BE2C (cell line): ENCODE measurements around the gene AGPAT4.
A peak's percentile ranks its signal among the peaks of the same experiment; 100 is the strongest.

Experiments used
- DNase-seq: peaks from one replicate; pipeline ENCODE4 v3.0.0-alpha.2; 2020
- H3K27me3 ChIP-seq: fragments of 250-450 bp; sonication (Bioruptor Pico); 2 replicates; pipeline ENCODE4 v1.5.1; 2020; ENCODE audit warnings: mild to moderate bottlenecking
- H3K36me3 ChIP-seq: fragments of 250-450 bp; sonication (Bioruptor Pico); 2 replicates; pipeline ENCODE4 v1.5.1; 2020; ENCODE audit warnings: mild to moderate bottlenecking
- H3K4me1 ChIP-seq: fragments of 250-450 bp; sonication (Bioruptor Pico); 2 replicates; pipeline ENCODE4 v1.5.1; 2020
- H3K4me3 ChIP-seq: 2 replicates; pipeline ENCODE4 v1.5.1; 2011; ENCODE audit warnings: low read depth, low read length
- H3K9me3 ChIP-seq: fragments of 250-450 bp; sonication (Bioruptor Pico); 2 replicates; pipeline ENCODE4 v1.5.1; 2020
- CTCF ChIP-seq: IDR thresholded peaks from 2 replicates; pipeline ENCODE4 v1.5.1; 2012; ENCODE audit warnings: mild to moderate bottlenecking, low read depth, low read length

AGPAT4 gene

GRCh38 chr6:161211380-161212035, 62.4 kb downstream of the AGPAT4 start:
- no peaks in the 10 kb centered on the region; the same call in 1 of the 2 replicates for H3K9me3 ChIP-seq
- no peak for DNase-seq
- H3K27me3 ChIP-seq = no peaks in the 10 kb centered on the region
- H3K4me3 ChIP-seq = no peak overlapping the region
- no peak for TF ChIP-seq CTCF
- H3K4me1 ChIP-seq = no peaks in the 10 kb centered on the region
- no peaks in the 10 kb centered on the region for H3K36me3 ChIP-seq

GRCh38 chr6:161210857-161211256, 63.0 kb downstream of the AGPAT4 start:
- Histone ChIP-seq H3K4me1 (no peaks in the 10 kb centered on the region), H3K4me3 (no peak overlapping the region), H3K36me3 (no peaks in the 10 kb centered on the region), H3K27me3 (no peaks in the 10 kb centered on the region), H3K9me3 (no peaks in the 10 kb centered on the region; the same call in 1 of the 2 replicates)
- no peak for TF ChIP-seq CTCF
- DNase-seq = no peak

GRCh38 chr6:161207200-161207599, 66.7 kb downstream of the AGPAT4 start:
- Histone ChIP-seq H3K27me3 (no peaks in the 10 kb centered on the region), H3K9me3 (no peaks in the 10 kb centered on the region), H3K4me3 (no peak overlapping the region), H3K4me1 (no peaks in the 10 kb centered on the region), H3K36me3 (no peaks in the 10 kb centered on the region)
- no peak for DNase-seq
- no peak for TF ChIP-seq CTCF

GRCh38 chr6:161204866-161205557, 68.8 kb downstream of the AGPAT4 start:
- no peak for TF ChIP-seq CTCF
- no peak for DNase-seq
- Histone ChIP-seq H3K4me3 (no peak overlapping the region), H3K36me3 (no peaks in the 10 kb centered on the region), H3K27me3 (no peaks in the 10 kb centered on the region), H3K4me1 (peaks cover 3% of the 10 kb centered on the region; the same call in 1 of the 2 replicates), H3K9me3 (no peaks in the 10 kb centered on the region)

- Histone ChIP-seq H3K9me3 (no peaks in the 10 kb centered on the region), H3K27me3 (no peaks in the 10 kb centered on the region), H3K4me1 (peaks cover 3% of the 10 kb centered on the region; the same call in 1 of the 2 replicates), H3K36me3 (no peaks in the 10 kb centered on the region), H3K4me3 (no peak overlapping the region)
- DNase-seq = peak; percentile 26
- TF ChIP-seq CTCF = peak; percentile 50
These were observed 73.1 kb downstream of the AGPAT4 start for GRCh38 chr6:161200610-161201370.
